BJ (cell line): ENCODE results near the gene FRMD4A. TPM values are rescaled to one million over a fixed set of nuclear protein-coding genes. Genes with fewer than 3 reads are reported as not detected.

Experiments
- CTCF ChIA-PET: fragments of 350-600 bp; formaldehyde crosslinking; extraction: SDS; loops from one replicate; lab custom pipeline; 2021; ENCODE audit warnings: antibody characterized with exemption, inconsistent platforms; lab: Yijun Ruan, JAX
- POLR2A ChIA-PET: fragments of 300-600 bp; sonication (Branson Sonifier 250); formaldehyde crosslinking; extraction: SDS; loops from one replicate; lab custom pipeline; 2021; ENCODE audit warnings: antibody characterized with exemption; lab: Charles Lee
- DNase-seq: peaks from one replicate; pipeline ENCODE4 v3.0.0-alpha.2; 2011; ENCODE audit warnings: low read depth
- H3K27me3 ChIP-seq: 2 replicates; pipeline ENCODE4 v1.6.0; 2011; ENCODE audit warnings: low read length; ENCODE audit not compliant: control insufficient read depth, insufficient read depth
- H3K36me3 ChIP-seq: 2 replicates; pipeline ENCODE4 v1.5.1; 2011; ENCODE audit warnings: low read length; ENCODE audit not compliant: control insufficient read depth, insufficient read depth
- H3K4me3 ChIP-seq: 2 replicates; pipeline ENCODE4 v1.5.1; 2011; ENCODE audit warnings: low read depth, mild to moderate bottlenecking, control low read depth, low read length
- CTCF ChIP-seq: IDR thresholded peaks from 2 replicates; pipeline ENCODE4 v1.5.1; 2011; ENCODE audit warnings: low read depth, mild to moderate bottlenecking, control low read depth, inconsistent platforms, low read length, moderate library complexity; ENCODE audit not compliant: insufficient read depth
- polyA plus RNA-seq: library from polyadenylated mRNA; depleted of rRNA; stranded (reverse); fragments of >200 nt; gene quantifications from 2 replicates; pipeline ENCODE4 v1.2.3, GENCODE V29; 2011

Gene FRMD4A
- polyA plus RNA-seq, 1 experiment: 31.6 TPM

GRCh38 chr10:14032406-14032998 lies 298.2 kb downstream of the FRMD4A start:
- Histone ChIP-seq H3K4me3 (no peak overlapping the region), H3K36me3 (no peaks in the 10 kb centered on the region), H3K27me3 (no peaks in the 10 kb centered on the region)
- POLR2A ChIA-PET: no interaction called here
- CTCF ChIA-PET: interaction anchor here (0.6 kb wide), 1 partner anchor 16 kb away, joined by 3 read pairs; no protein-coding TSS in a partner anchor
- TF ChIP-seq CTCF: peak; percentile 73
- DNase-seq: no peak

GRCh38 chr10:14026325-14026724 lies 304.4 kb downstream of the FRMD4A start:
- no peak for DNase-seq
- ChIA-PET CTCF (interaction anchor here (1.8 kb wide), 1 partner anchor 9 kb away, joined by 4 read pairs; no protein-coding TSS in a partner anchor), POLR2A (no interaction called here)
- H3K4me3 ChIP-seq: no peak overlapping the region
- TF ChIP-seq CTCF: no peak
- no peaks in the 10 kb centered on the region for H3K27me3 ChIP-seq
- no peaks in the 10 kb centered on the region for H3K36me3 ChIP-seq

GRCh38 chr10:14025283-14026189 lies 305.2 kb downstream of the FRMD4A start:
- H3K36me3 ChIP-seq: no peaks in the 10 kb centered on the region
- TF ChIP-seq CTCF: no peak
- H3K4me3 ChIP-seq: no peak overlapping the region
- no peaks in the 10 kb centered on the region for H3K27me3 ChIP-seq
- ChIA-PET CTCF (interaction anchor here (1.8 kb wide), 1 partner anchor 9 kb away, joined by 4 read pairs; no protein-coding TSS in a partner anchor), POLR2A (no interaction called here)
- DNase-seq: no peak

- Histone ChIP-seq H3K36me3 (no peaks in the 10 kb centered on the region), H3K4me3 (no peak overlapping the region), H3K27me3 (no peaks in the 10 kb centered on the region)
- CTCF ChIA-PET: no interaction called here
- DNase-seq: no peak
- no peak for TF ChIP-seq CTCF
- POLR2A ChIA-PET: no interaction called here
Observed at GRCh38 chr10:14024329-14025202, 306.2 kb downstream of the FRMD4A start.
